ENCODE data around the gene URAD.

URAD gene

DNA sequence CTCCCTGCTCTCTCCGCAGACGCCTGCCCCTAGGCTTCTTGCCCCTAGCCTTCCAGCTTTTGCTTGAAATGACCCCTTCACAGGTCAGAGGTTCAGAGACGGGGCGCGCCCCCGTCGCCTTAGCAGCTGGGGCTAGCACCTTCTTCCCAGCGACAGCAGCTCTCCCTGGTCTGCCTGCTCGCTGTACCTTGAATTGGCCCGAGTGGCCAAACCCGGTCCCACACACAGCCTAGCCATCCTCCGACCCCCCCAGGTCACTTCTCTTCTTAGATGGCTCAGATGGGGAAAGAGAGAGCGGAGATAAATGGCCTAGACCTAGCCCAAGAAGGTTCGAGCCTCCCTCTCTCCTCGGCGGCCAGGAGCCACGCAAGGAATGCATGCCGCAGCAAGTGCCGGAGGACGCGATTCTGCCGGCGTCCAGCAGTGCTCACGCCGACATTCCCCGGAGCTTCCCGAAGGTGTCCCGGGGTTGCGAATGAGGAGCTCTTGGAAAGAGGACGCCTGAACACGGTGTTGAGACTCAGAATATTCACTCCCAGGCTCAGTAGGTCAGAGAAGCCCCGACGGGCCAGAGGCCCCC lies 20.7 kb downstream of the URAD start:
- no peaks in the 10 kb centered on the region for H3K36me3 ChIP-seq (replicated peaks; ENCODE audit: insufficient read depth, low read length)
- H3K9ac ChIP-seq (ENCODE audit: low read length): no peak overlapping the region
- no peaks in the 10 kb centered on the region for H4K20me1 ChIP-seq (ENCODE audit: insufficient read depth, low read length)
- no peaks in the 10 kb centered on the region for H3K79me2 ChIP-seq (ENCODE audit: low read length)
- no peaks in the 10 kb centered on the region for H3K4me1 ChIP-seq (ENCODE audit: low read length)
- H3K9me2 ChIP-seq (replicated peaks; ENCODE audit: insufficient read depth, low read length): no peaks in the 10 kb centered on the region
- H3K4me2 ChIP-seq (ENCODE audit: low read depth, low read length): no peak overlapping the region
- DNase-seq: no peak
- no peaks in the 10 kb centered on the region for H3K9me3 ChIP-seq (replicated peaks; ENCODE audit: insufficient read depth, low read length)
- H3K4me3 ChIP-seq (ENCODE audit: low read length): no peak overlapping the region
- no peaks in the 10 kb centered on the region for H3F3A ChIP-seq (ENCODE audit: insufficient read depth, low read length)
- TF ChIP-seq EZH2phosphoT487 (IDR thresholded peaks at IDR 0.05; ENCODE audit: low read length) (no peak), EZH2 (optimal IDR thresholded peaks at IDR 0.05; ENCODE audit: low read depth, low read length) (no peak)
- TF ChIP-seq, protein P1, sequence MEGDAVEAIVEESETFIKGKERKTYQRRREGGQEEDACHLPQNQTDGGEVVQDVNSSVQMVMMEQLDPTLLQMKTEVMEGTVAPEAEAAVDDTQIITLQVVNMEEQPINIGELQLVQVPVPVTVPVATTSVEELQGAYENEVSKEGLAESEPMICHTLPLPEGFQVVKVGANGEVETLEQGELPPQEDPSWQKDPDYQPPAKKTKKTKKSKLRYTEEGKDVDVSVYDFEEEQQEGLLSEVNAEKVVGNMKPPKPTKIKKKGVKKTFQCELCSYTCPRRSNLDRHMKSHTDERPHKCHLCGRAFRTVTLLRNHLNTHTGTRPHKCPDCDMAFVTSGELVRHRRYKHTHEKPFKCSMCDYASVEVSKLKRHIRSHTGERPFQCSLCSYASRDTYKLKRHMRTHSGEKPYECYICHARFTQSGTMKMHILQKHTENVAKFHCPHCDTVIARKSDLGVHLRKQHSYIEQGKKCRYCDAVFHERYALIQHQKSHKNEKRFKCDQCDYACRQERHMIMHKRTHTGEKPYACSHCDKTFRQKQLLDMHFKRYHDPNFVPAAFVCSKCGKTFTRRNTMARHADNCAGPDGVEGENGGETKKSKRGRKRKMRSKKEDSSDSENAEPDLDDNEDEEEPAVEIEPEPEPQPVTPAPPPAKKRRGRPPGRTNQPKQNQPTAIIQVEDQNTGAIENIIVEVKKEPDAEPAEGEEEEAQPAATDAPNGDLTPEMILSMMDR (IDR thresholded peaks at IDR 0.05; ENCODE audit: low read length): no peak
- H2AFZ ChIP-seq (ENCODE audit: low read length): no peak overlapping the region
- no peak overlapping the region for H3K27ac ChIP-seq (ENCODE audit: low read length)
- H3K27me3 ChIP-seq (replicated peaks; ENCODE audit: insufficient read depth, low read length): peaks cover 18% of the 10 kb centered on the region

DNA sequence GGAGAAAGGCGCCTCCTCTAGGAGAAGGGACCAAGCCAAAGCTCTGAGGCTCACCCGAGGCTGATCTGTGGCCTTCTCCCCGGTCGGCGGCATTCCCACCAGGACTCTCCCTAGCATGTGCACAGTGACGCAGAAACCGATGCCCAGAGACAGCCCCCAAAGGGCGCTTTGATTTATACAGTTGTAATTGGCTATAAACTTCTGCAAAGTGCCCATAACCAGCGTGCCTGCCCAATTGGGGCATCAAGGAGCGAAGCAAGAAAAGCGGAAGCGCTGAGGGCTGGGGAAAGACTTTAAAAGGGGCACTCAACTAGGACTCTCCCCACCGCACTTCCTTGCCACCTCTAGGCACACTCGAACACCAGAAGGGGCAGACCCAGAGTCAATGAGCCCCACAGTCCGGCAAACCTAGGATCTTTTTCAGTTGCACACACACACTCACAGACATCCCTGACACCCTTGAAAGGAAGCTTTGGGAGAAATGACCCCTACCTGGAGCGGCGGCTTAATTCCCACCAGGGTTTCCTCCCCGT lies 21.2 kb downstream of the URAD start:
- Histone ChIP-seq H3K27ac (ENCODE audit: low read length) (no peak overlapping the region), H3K36me3 (replicated peaks; ENCODE audit: insufficient read depth, low read length) (no peaks in the 10 kb centered on the region), H3K9me2 (replicated peaks; ENCODE audit: insufficient read depth, low read length) (no peaks in the 10 kb centered on the region), H3K4me1 (ENCODE audit: low read length) (no peaks in the 10 kb centered on the region), H3K4me3 (ENCODE audit: low read length) (no peak overlapping the region), H3K79me2 (ENCODE audit: low read length) (no peaks in the 10 kb centered on the region), H4K20me1 (ENCODE audit: insufficient read depth, low read length) (no peaks in the 10 kb centered on the region), H3F3A (ENCODE audit: insufficient read depth, low read length) (no peaks in the 10 kb centered on the region), H2AFZ (ENCODE audit: low read length) (no peak overlapping the region), H3K4me2 (ENCODE audit: low read depth, low read length) (no peak overlapping the region), H3K9me3 (replicated peaks; ENCODE audit: insufficient read depth, low read length) (no peaks in the 10 kb centered on the region), H3K27me3 (replicated peaks; ENCODE audit: insufficient read depth, low read length) (peaks cover 18% of the 10 kb centered on the region), H3K9ac (ENCODE audit: low read length) (no peak overlapping the region)
- TF ChIP-seq EZH2phosphoT487 (IDR thresholded peaks at IDR 0.05; ENCODE audit: low read length): no peak
- no peak for TF ChIP-seq EZH2 (optimal IDR thresholded peaks at IDR 0.05; ENCODE audit: low read depth, low read length)
- TF ChIP-seq, protein P1 (IDR thresholded peaks at IDR 0.05; ENCODE audit: low read length): no peak
- no peak for DNase-seq

DNA sequence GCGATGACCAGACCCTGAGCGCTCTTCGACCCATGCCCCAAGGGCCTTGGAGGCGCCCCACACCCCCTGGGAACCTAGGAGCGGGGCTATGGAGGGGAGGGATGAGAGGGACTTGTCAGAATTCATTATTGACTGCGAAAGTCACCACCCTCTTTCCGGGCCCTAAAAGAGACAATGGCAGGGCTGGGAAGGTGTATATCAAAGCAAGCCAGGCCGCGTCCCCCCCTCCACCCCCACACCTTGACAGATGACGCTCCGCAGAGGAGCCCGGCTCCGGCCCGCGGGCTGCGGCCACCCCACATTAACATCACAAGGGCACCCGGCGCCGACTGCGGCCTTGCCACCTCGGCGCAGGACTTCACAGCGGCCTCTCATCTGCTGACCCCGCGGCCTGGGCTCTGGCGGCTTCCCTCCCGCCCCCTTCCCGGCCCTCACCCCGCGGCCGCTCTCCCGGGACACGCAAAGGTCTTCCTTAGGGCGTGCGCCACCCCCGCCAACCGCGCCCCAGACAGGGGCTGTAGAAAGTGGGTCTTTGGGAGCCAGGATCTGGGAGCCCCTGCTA lies 21.8 kb downstream of the URAD start:
- Histone ChIP-seq H3K9me3 (replicated peaks; ENCODE audit: insufficient read depth, low read length) (no peaks in the 10 kb centered on the region), H3K9ac (ENCODE audit: low read length) (no peak overlapping the region), H3K4me1 (ENCODE audit: low read length) (no peaks in the 10 kb centered on the region), H3K4me2 (ENCODE audit: low read depth, low read length) (no peak overlapping the region), H3F3A (ENCODE audit: insufficient read depth, low read length) (no peaks in the 10 kb centered on the region), H3K27ac (ENCODE audit: low read length) (no peak overlapping the region), H3K79me2 (ENCODE audit: low read length) (no peaks in the 10 kb centered on the region), H3K4me3 (ENCODE audit: low read length) (no peak overlapping the region), H3K9me2 (replicated peaks; ENCODE audit: insufficient read depth, low read length) (no peaks in the 10 kb centered on the region), H3K27me3 (replicated peaks; ENCODE audit: insufficient read depth, low read length) (peaks cover 18% of the 10 kb centered on the region), H2AFZ (ENCODE audit: low read length) (no peak overlapping the region), H4K20me1 (ENCODE audit: insufficient read depth, low read length) (no peaks in the 10 kb centered on the region), H3K36me3 (replicated peaks; ENCODE audit: insufficient read depth, low read length) (no peaks in the 10 kb centered on the region)
- TF ChIP-seq, protein P1 (IDR thresholded peaks at IDR 0.05; ENCODE audit: low read length): no peak
- TF ChIP-seq EZH2 (optimal IDR thresholded peaks at IDR 0.05; ENCODE audit: low read depth, low read length) (no peak), EZH2phosphoT487 (IDR thresholded peaks at IDR 0.05; ENCODE audit: low read length) (no peak)
- DNase-seq: no peak
